ENCODE data around the gene PANX3. TPM values are rescaled to one million over a fixed set of nuclear protein-coding genes. Genes with fewer than 3 reads are reported as not detected.

Gene PANX3
- total RNA-seq, 1 donor: not detected

DNA sequence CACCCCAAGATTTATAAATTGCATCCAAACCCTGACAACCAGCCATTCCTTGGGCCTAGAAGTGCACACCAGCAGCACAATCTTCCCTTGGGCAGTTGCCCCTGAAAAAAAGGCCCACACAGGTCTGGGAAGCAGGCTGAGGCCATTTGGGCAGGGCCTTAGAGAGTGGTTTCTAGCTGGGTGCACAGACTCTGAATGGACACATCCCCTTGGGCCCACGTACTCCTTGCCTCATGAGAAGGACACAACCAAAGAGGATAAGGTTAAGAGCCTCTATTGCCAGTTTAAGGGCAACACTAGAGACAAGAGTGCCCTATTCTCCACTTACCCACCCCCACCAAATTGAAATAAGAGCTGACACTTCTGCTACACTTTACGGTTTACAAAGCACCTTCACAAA lies 933 bp upstream of the PANX3 start:
- H4K20me1 ChIP-seq (ENCODE audit: insufficient read depth, low read length): no peaks in the 10 kb centered on the region
- H3K4me2 ChIP-seq (ENCODE audit: insufficient read depth, low read length): no peak overlapping the region
- TF ChIP-seq, protein P1, sequence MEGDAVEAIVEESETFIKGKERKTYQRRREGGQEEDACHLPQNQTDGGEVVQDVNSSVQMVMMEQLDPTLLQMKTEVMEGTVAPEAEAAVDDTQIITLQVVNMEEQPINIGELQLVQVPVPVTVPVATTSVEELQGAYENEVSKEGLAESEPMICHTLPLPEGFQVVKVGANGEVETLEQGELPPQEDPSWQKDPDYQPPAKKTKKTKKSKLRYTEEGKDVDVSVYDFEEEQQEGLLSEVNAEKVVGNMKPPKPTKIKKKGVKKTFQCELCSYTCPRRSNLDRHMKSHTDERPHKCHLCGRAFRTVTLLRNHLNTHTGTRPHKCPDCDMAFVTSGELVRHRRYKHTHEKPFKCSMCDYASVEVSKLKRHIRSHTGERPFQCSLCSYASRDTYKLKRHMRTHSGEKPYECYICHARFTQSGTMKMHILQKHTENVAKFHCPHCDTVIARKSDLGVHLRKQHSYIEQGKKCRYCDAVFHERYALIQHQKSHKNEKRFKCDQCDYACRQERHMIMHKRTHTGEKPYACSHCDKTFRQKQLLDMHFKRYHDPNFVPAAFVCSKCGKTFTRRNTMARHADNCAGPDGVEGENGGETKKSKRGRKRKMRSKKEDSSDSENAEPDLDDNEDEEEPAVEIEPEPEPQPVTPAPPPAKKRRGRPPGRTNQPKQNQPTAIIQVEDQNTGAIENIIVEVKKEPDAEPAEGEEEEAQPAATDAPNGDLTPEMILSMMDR (IDR thresholded peaks at IDR 0.05; ENCODE audit: extremely low read depth, low read depth, low read length): no peak
- no peak for DNase-seq (ENCODE audit: insufficient read length, low spot score, missing footprints)
- H3K36me3 ChIP-seq (ENCODE audit: insufficient read depth, low read length): no peaks in the 10 kb centered on the region
- H3K27ac ChIP-seq (ENCODE audit: low read depth, low read length): no peak overlapping the region
- no peaks in the 10 kb centered on the region for H3K4me1 ChIP-seq (ENCODE audit: insufficient read depth, low read length)
- H3K27me3 ChIP-seq (ENCODE audit: insufficient read depth, low read length): no peaks in the 10 kb centered on the region
- no peak overlapping the region for H2AFZ ChIP-seq (ENCODE audit: low read length)
- H3K9me3 ChIP-seq (ENCODE audit: low read depth, low read length): no peaks in the 10 kb centered on the region
- H3K4me3 ChIP-seq (ENCODE audit: insufficient read depth, low read length): no peak overlapping the region
- H3K79me2 ChIP-seq (ENCODE audit: insufficient read depth, low read length): no peaks in the 10 kb centered on the region

DNA sequence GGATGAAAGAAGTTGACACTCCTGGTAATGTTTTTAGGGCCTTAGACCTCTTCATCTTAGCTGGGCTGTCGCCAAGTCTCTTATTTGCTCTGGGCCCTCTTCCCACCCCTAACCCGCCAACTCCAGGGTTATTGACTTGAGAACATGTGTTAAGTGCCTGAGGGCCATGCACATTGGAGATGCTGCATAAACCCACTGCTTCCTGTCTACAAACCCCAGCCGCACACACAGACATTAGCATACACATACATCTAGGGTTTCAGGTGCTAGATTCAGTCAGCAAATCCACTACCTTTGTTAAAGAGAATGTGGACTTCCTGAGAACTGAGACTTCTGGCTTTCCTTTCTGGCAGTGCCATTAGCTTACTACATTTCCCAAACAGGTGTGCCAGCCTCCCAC lies 817 bp downstream of the PANX3 start:
- peak; percentile 31 for DNase-seq (ENCODE audit: insufficient read length, low spot score, missing footprints)
- no peaks in the 10 kb centered on the region for H3K9me3 ChIP-seq (ENCODE audit: low read depth, low read length)
- no peaks in the 10 kb centered on the region for H3K4me1 ChIP-seq (ENCODE audit: insufficient read depth, low read length)
- H3K36me3 ChIP-seq (ENCODE audit: insufficient read depth, low read length): no peaks in the 10 kb centered on the region
- no peak overlapping the region for H3K4me2 ChIP-seq (ENCODE audit: insufficient read depth, low read length)
- H3K27ac ChIP-seq (ENCODE audit: low read depth, low read length): no peak overlapping the region
- H2AFZ ChIP-seq (ENCODE audit: low read length): no peak overlapping the region
- H3K79me2 ChIP-seq (ENCODE audit: insufficient read depth, low read length): no peaks in the 10 kb centered on the region
- H3K4me3 ChIP-seq (ENCODE audit: insufficient read depth, low read length): no peak overlapping the region
- TF ChIP-seq, protein P1 (IDR thresholded peaks at IDR 0.05; ENCODE audit: extremely low read depth, low read depth, low read length): no peak
- no peaks in the 10 kb centered on the region for H3K27me3 ChIP-seq (ENCODE audit: insufficient read depth, low read length)
- H4K20me1 ChIP-seq (ENCODE audit: insufficient read depth, low read length): no peaks in the 10 kb centered on the region

DNA sequence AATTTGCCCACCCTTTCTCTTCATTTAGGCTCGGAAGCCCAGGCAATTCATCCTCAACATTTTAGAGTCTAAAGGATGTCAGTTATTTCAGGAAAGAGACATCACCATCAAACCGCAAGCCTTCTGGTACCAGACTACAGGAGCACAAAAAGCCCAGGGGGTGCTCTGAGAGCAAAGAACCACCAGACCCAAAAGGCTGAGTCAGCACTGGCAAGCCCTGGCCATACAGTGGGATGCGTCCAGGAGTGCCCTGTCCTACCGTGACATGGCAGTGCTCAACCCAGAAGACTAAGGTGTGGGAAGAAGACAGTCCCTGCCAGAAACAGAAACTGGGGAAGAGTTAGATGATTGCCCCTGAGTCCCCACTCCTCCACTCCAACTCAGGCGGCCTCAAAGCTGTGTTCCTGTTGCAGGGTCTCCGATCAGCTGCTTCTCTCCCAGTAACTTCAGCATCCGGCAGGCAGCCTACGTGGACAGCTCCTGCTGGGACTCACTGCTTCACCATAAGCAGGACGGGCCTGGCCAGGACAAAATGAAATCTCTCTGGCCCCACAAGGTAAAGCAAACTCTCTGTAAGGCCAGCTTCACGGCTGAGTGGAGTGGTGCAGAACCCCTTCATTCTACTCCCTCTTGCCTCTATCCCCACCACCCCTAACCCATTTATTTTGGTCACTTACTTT lies 1.5 kb downstream of the PANX3 start:
- DNase-seq (ENCODE audit: insufficient read length, low spot score, missing footprints): peak; percentile 86

DNA sequence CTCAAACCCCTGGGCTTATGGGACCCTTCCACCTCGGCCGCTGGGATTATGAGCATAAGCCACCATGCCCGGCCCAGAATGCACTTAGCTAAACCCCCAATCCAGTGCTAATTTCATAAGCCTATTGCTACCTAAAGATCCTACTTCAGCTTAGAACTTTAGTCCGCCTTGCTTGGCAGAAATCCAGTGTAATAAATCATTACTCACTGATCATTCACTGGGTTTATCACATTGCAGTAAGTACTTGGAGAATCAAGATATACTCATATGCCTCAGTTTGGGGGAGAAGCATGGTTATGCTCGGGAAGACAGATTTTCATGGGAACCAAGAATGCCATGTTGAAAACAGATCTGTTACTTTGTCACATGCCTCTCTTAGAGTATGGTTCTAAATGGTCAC lies 7.6 kb downstream of the PANX3 start:
- H3K9me3 ChIP-seq (ENCODE audit: low read depth, low read length): no peaks in the 10 kb centered on the region
- H4K20me1 ChIP-seq (ENCODE audit: insufficient read depth, low read length): peaks cover under 1% of the 10 kb centered on the region
- H2AFZ ChIP-seq (ENCODE audit: low read length): no peak overlapping the region

More for the DNA sequence above, 1.5 kb downstream of the PANX3 start:
- H3K36me3 ChIP-seq (ENCODE audit: insufficient read depth, low read length): no peaks in the 10 kb centered on the region
- no peak overlapping the region for H2AFZ ChIP-seq (ENCODE audit: low read length)
- no peak overlapping the region for H3K27ac ChIP-seq (ENCODE audit: low read depth, low read length)
- no peak overlapping the region for H3K4me3 ChIP-seq (ENCODE audit: insufficient read depth, low read length)
- H4K20me1 ChIP-seq (ENCODE audit: insufficient read depth, low read length): no peaks in the 10 kb centered on the region
- H3K4me2 ChIP-seq (ENCODE audit: insufficient read depth, low read length): no peak overlapping the region
- no peaks in the 10 kb centered on the region for H3K9me3 ChIP-seq (ENCODE audit: low read depth, low read length)
- H3K79me2 ChIP-seq (ENCODE audit: insufficient read depth, low read length): no peaks in the 10 kb centered on the region
- no peaks in the 10 kb centered on the region for H3K4me1 ChIP-seq (ENCODE audit: insufficient read depth, low read length)
- TF ChIP-seq, protein P1 (IDR thresholded peaks at IDR 0.05; ENCODE audit: extremely low read depth, low read depth, low read length): no peak
- H3K27me3 ChIP-seq (ENCODE audit: insufficient read depth, low read length): no peaks in the 10 kb centered on the region

More for the DNA sequence above, 7.6 kb downstream of the PANX3 start:
- Histone ChIP-seq H3K4me1 (ENCODE audit: insufficient read depth, low read length) (peaks cover 11% of the 10 kb centered on the region), H3K27ac (ENCODE audit: low read depth, low read length) (no peak overlapping the region), H3K79me2 (ENCODE audit: insufficient read depth, low read length) (peaks cover 11% of the 10 kb centered on the region), H3K36me3 (ENCODE audit: insufficient read depth, low read length) (no peaks in the 10 kb centered on the region), H3K4me2 (ENCODE audit: insufficient read depth, low read length) (no peak overlapping the region), H3K27me3 (ENCODE audit: insufficient read depth, low read length) (peaks cover 11% of the 10 kb centered on the region), H3K4me3 (ENCODE audit: insufficient read depth, low read length) (no peak overlapping the region)
- DNase-seq (ENCODE audit: insufficient read length, low spot score, missing footprints): no peak
- TF ChIP-seq, protein P1 (IDR thresholded peaks at IDR 0.05; ENCODE audit: extremely low read depth, low read depth, low read length): no peak
